K562 (cell line): ENCODE measurements around the gene TENM4. TPM values are rescaled to one million over a fixed set of nuclear protein-coding genes. Genes with fewer than 3 reads are reported as not detected.

Experiments used
- ATAC-seq: fragments of 200-7000 bp; cut with Tn5 transposase; 3 replicates; pipeline ENCODE4 v1.9.1; 2020; ENCODE audit warnings: moderate library complexity
- BruUV-seq: library from RNA; stranded (reverse); fragments of 400-500 nt; replicated peaks from 2 replicates; lab custom pipeline; 2021; lab: Mats Ljungman, UMichigan
- CTCF ChIA-PET: fragments of 300-600 bp; formaldehyde crosslinking; extraction: SDS; loops from one replicate; lab custom pipeline; 2021; ENCODE audit warnings: low intra/inter-chr PET ratio; lab: Yijun Ruan, JAX
- POLR2A ChIA-PET: fragments of 300-600, 350-650 bp; sonication (Branson Sonifier 250); formaldehyde crosslinking; extraction: SDS; loops from one replicate; lab custom pipeline; 2021; ENCODE audit warnings: antibody characterized with exemption, inconsistent platforms; lab: Yijun Ruan, JAX
- DNase-seq, 4 experiments: peaks; one replicate each; pipeline versions ENCODE4 v3.0.0 to v3.0.0-alpha.2; 2011 to 2018; ENCODE audit warnings: low spot score in 3 of 4, mixed read lengths in 3 of 4; ENCODE audit errors: extremely low read depth in 1 of 4
- FAIRE-seq: peaks from 2 replicates; lab custom pipeline; 2011; peaks lifted over from hg19 to GRCh38; lab: Jason Lieb, UNC
- H2AFZ ChIP-seq: 2 replicates; pipeline ENCODE4 v1.6.0; 2011; ENCODE audit warnings: low read depth, low read length, control low read depth, inconsistent platforms
- H3K27ac ChIP-seq: fragments of 200-600 bp; 3 replicates; pipeline ENCODE4 v1.8.0; 2011; ENCODE audit warnings: low read depth, mild to moderate bottlenecking, control low read depth, inconsistent platforms, low read length, moderate library complexity, mixed read lengths; ENCODE audit errors: extremely low read depth
- H3K27me3 ChIP-seq, 2 experiments: fragments of 300-600 bp in 1 of 2; 2 replicates in 1 of 2; 3 replicates in 1 of 2; pipeline versions ENCODE4 v1.6.0 to v1.8.0; 2011; ENCODE audit warnings: inconsistent platforms in 2 of 2, low read length in 2 of 2, mild to moderate bottlenecking in 1 of 2, mixed read lengths in 1 of 2, moderate library complexity in 1 of 2; ENCODE audit not compliant: control insufficient read depth in 2 of 2, insufficient read depth in 2 of 2
- H3K36me3 ChIP-seq: fragments of 300-600 bp; 3 replicates; pipeline ENCODE4 v1.8.0; 2011; ENCODE audit warnings: mild to moderate bottlenecking, low read length, inconsistent platforms; ENCODE audit not compliant: control insufficient read depth, insufficient read depth
- H3K4me1 ChIP-seq, 2 experiments: fragments of 200-600 bp in 1 of 2; replicated peaks in 1 of 2; 2 replicates in 1 of 2; 3 replicates in 1 of 2; pipeline versions ENCODE4 v1.5.1 to v1.8.0; 2011; ENCODE audit warnings: inconsistent platforms in 2 of 2, low read length in 2 of 2, mild to moderate bottlenecking in 1 of 2, mixed read lengths in 1 of 2, moderate library complexity in 1 of 2; ENCODE audit not compliant: control insufficient read depth in 2 of 2, insufficient read depth in 2 of 2
- H3K4me2 ChIP-seq: 2 replicates; pipeline ENCODE4 v1.6.1; 2011; ENCODE audit warnings: low read length, control low read depth, inconsistent platforms, mixed read lengths; ENCODE audit not compliant: insufficient read depth
- H3K4me3 ChIP-seq: fragments of 200-600 bp; sonication (generic), shearing (Covaris generic); 2 replicates; pipeline ENCODE4 v1.5.1; 2016; ENCODE audit warnings: control low read depth, inconsistent platforms
- H3K79me2 ChIP-seq: fragments of 200-600 bp; 3 replicates; pipeline ENCODE4 v1.8.0; 2011; ENCODE audit warnings: low read length, inconsistent platforms; ENCODE audit not compliant: control insufficient read depth, insufficient read depth
- H3K9ac ChIP-seq, 2 experiments: 2 replicates each; pipeline versions ENCODE4 v1.6.0 to v1.6.1; 2011; ENCODE audit warnings: low read depth in 2 of 2, low read length in 2 of 2, control low read depth in 1 of 2, inconsistent platforms in 1 of 2, mild to moderate bottlenecking in 1 of 2, mixed read lengths in 1 of 2; ENCODE audit not compliant: insufficient read depth in 1 of 2
- H3K9me1 ChIP-seq: one replicate; pipeline ENCODE4 v1.6.0; 2011; ENCODE audit warnings: inconsistent platforms, mild to moderate bottlenecking, low read length, moderate library complexity; ENCODE audit not compliant: control insufficient read depth, insufficient read depth
- H3K9me3 ChIP-seq: replicated peaks from 2 replicates; pipeline ENCODE4 v1.5.1; 2011; ENCODE audit warnings: low read depth, low read length, inconsistent platforms; ENCODE audit not compliant: control insufficient read depth, insufficient read depth
- H4K20me1 ChIP-seq: replicated peaks from 2 replicates; pipeline ENCODE4 v1.6.1; 2011; ENCODE audit warnings: low read length, inconsistent platforms, mixed read lengths; ENCODE audit not compliant: control insufficient read depth, insufficient read depth
- CREB1 ChIP-seq, 2 experiments: sonication (generic) in 1 of 2; formaldehyde crosslinking in 1 of 2; IDR thresholded peaks; 2 replicates each; pipeline versions ENCODE4 v1.6.1 to v1.8.0; 2012 to 2022; ENCODE audit warnings: inconsistent platforms in 1 of 2, mild to moderate bottlenecking in 1 of 2, missing genetic modification reagents in 1 of 2, moderate library complexity in 1 of 2
- HMGN3 ChIP-seq: IDR thresholded peaks from 2 replicates; pipeline ENCODE4 v1.6.1; 2011; ENCODE audit warnings: borderline replicate concordance, low read depth, mild to moderate bottlenecking, mixed read lengths, low read length; ENCODE audit not compliant: insufficient read length; ENCODE audit errors: extremely low read depth
- JUN ChIP-seq, 2 experiments: sonication (generic) in 1 of 2; formaldehyde crosslinking in 1 of 2; IDR thresholded peaks; 2 replicates each; pipeline versions ENCODE4 v1.6.1 to v1.8.0; 2012 to 2022; ENCODE audit warnings: borderline replicate concordance in 2 of 2, mild to moderate bottlenecking in 2 of 2, improper control_type of control experiment in 1 of 2, low read depth in 1 of 2, low read length in 1 of 2, missing genetic modification reagents in 1 of 2
- SMC3 ChIP-seq: conservative IDR thresholded peaks from 2 replicates; pipeline ENCODE4 v1.6.1; 2011; ENCODE audit warnings: low read depth, low read length, improper control_type of control experiment; ENCODE audit not compliant: insufficient read depth
- STAT5B ChIP-seq: fragments of 250-450 bp; sonication (Bioruptor Pico); IDR thresholded peaks from 2 replicates; pipeline ENCODE4 v1.8.0; 2021; ENCODE audit warnings: mild to moderate bottlenecking, inconsistent platforms
- TCF15 ChIP-seq: fragments of 250-450 bp; sonication (Bioruptor Pico); IDR thresholded peaks from 2 replicates; pipeline ENCODE4 v1.8.0; 2022; ENCODE audit warnings: moderate library complexity, mild to moderate bottlenecking, inconsistent platforms
- ZBTB12 ChIP-seq: fragments of 250-450 bp; sonication (Bioruptor Pico); IDR thresholded peaks from 2 replicates; pipeline ENCODE4 v1.4.0; 2020
- ZBTB33 ChIP-seq: sonication (generic); formaldehyde crosslinking; IDR thresholded peaks from 2 replicates; pipeline ENCODE4 v1.8.1; 2023; ENCODE audit warnings: mild to moderate bottlenecking, missing genetic modification reagents
- ZNF140 ChIP-seq: fragments of 250-450 bp; sonication (Bioruptor Pico); IDR thresholded peaks from 2 replicates; pipeline ENCODE4 v1.8.0; 2021; ENCODE audit warnings: moderate library complexity, mild to moderate bottlenecking, inconsistent platforms
- ZNF197 ChIP-seq: fragments of 200-800 bp; sonication (Bioruptor generic); IDR thresholded peaks from 2 replicates; pipeline ENCODE4 v1.6.1; 2016; ENCODE audit warnings: low read depth, missing genetic modification characterization, missing compliant biosample characterization
- ZNF280A ChIP-seq: fragments of 450-650 bp; IDR thresholded peaks from 2 replicates; pipeline ENCODE4 v1.6.1; 2018; ENCODE audit warnings: mild to moderate bottlenecking, low read depth; ENCODE audit not compliant: partially characterized antibody
- ZNF518B ChIP-seq: fragments of 250-450 bp; sonication (Bioruptor Pico); IDR thresholded peaks from 2 replicates; pipeline ENCODE4 v1.5.0; 2021; ENCODE audit warnings: mild to moderate bottlenecking, moderate library complexity
- WGBS: fragments of 100-300 bp; shearing (Covaris generic); methylation state at CpG from one replicate; pipeline ENCODE4 v1.1.6; 2016; ENCODE audit warnings: low coverage, mixed read lengths; ENCODE audit not compliant: insufficient coverage; ENCODE audit errors: missing lambda C conversion rate; 5-methylcytosine and 5-hydroxymethylcytosine counted together
- in situ Hi-C: fragments of 300-500 bp; cut with MboI; formaldehyde crosslinking; loops from 4 replicates; pipeline ENCODE4 v1.15.0; 2018; ENCODE audit warnings: inconsistent platforms, mixed read lengths
- intact Hi-C: fragments of 100-400 bp; cut with micrococcal nuclease; formaldehyde crosslinking; loops from 2 replicates; pipeline ENCODE4 v1.14.2; 2022
- polyA plus RNA-seq, 8 experiments: library from polyadenylated mRNA; depleted of rRNA in 4 of 8; stranded (reverse) in 5 of 8; unstranded in 3 of 8; fragments of >200 nt; fragmentation: Nextera tagmentation in 2 of 8; fragmentation: Illumina TruSeq in 1 of 8; extraction: Ambion mirVana in 2 of 8; extraction: Trizol in 1 of 8; gene quantifications; 2 replicates each; pipeline versions ENCODE4 v1.2.1 to v1.2.3, GENCODE V29; 2011 to 2014; ENCODE audit warnings: inconsistent platforms in 1 of 8, missing spikeins in 1 of 8
- total RNA-seq, 7 experiments: library from RNA; depleted of rRNA in 6 of 7; stranded (reverse); fragments of >200 nt in 6 of 7; fragmentation: Illumina TruSeq in 2 of 7; extraction: Trizol in 2 of 7; gene quantifications; 2 replicates each; pipeline versions ENCODE4 v1.2.1 to v1.2.3, GENCODE V29; 2011 to 2021; ENCODE audit warnings: low replicate concordance in 1 of 7

TENM4 gene
- total and polyA plus RNA-seq, 9 of the 15 experiments (the other 6 are each of a cell fraction or from before 2014, with no cell fraction given) = 0.16 TPM; not detected in 8

- H3K9me1 ChIP-seq = no peaks in the 10 kb centered on the region
- H4K20me1 ChIP-seq = no peaks in the 10 kb centered on the region
- H3K9me3 ChIP-seq = no peaks in the 10 kb centered on the region
- H3K4me3 ChIP-seq = no peak overlapping the region
- no peak overlapping the region for H3K4me2 ChIP-seq
- POLR2A ChIA-PET = interaction anchor here (0.7 kb wide), 1 partner anchor 16 kb away, joined by 3 read pairs; no protein-coding TSS in a partner anchor
- H3K36me3 ChIP-seq = no peaks in the 10 kb centered on the region
- no peak for FAIRE-seq
- no peak for ATAC-seq
- WGBS = 0% methylated on average over 3 of the region's 3 CpGs
- intact Hi-C loops (no loop called here), in situ Hi-C loops (no loop called here)
- H3K27ac ChIP-seq = no peak overlapping the region
- H2AFZ ChIP-seq = no peak overlapping the region
- H3K79me2 ChIP-seq = no peaks in the 10 kb centered on the region
- BruUV-seq = no TSS peak
- no peak for DNase-seq
- no peaks in the 10 kb centered on the region for H3K4me1 ChIP-seq
- no peak overlapping the region for H3K9ac ChIP-seq
- CTCF ChIA-PET = no interaction called here
- peaks cover 2 to 10% of the 10 kb centered on the region in 2 experiments; a peak in 3 of 5 replicates for H3K27me3 ChIP-seq
- TF ChIP-seq CREB1 (IDR thresholded peaks at IDR 0.05) (no peak), CREB1 (CRISPR knock-in tag; IDR thresholded peaks at IDR 0.05) (no peak), HMGN3 (no peak), ZNF518B (CRISPR knock-in tag) (no peak), ZNF280A (no peak), ZBTB12 (CRISPR knock-in tag) (no peak), JUN (IDR thresholded peaks at IDR 0.05; ENCODE audit: borderline replicate concordance, low read depth, low read length) (no peak), JUN (CRISPR knock-in tag; IDR thresholded peaks at IDR 0.05; ENCODE audit: borderline replicate concordance) (no peak), TCF15 (CRISPR knock-in tag) (no peak), SMC3 (no peak), STAT5B (no peak), ZNF140 (CRISPR knock-in tag) (no peak), ZBTB33 (CRISPR knock-in tag) (no peak), ZNF197 (no peak)
Observed at GRCh38 chr11:78737301-78737700, 703.5 kb downstream of the TENM4 start.
